IMR-90 (cell line): ENCODE results near the gene CCDC97. TPM values are rescaled to one million over a fixed set of nuclear protein-coding genes. Genes with fewer than 3 reads are reported as not detected.

Source experiments
- ATAC-seq: fragments of 200-7000 bp; cut with Tn5 transposase; 2 replicates; pipeline ENCODE4 v1.9.1; 2020; ENCODE audit warnings: low read depth, mild to moderate bottlenecking, moderate library complexity
- BruUV-seq: library from RNA; stranded (reverse); fragments of 400-500 nt; replicated peaks from 2 replicates; lab custom pipeline; 2021; lab: Mats Ljungman, UMichigan
- CTCF ChIA-PET: fragments of 300-600 bp; formaldehyde crosslinking; extraction: SDS; loops from one replicate; lab custom pipeline; 2021; ENCODE audit warnings: antibody characterized with exemption; lab: Yijun Ruan, JAX
- POLR2A ChIA-PET: fragments of 300-600 bp; sonication (Branson Sonifier 250); formaldehyde crosslinking; loops from one replicate; lab custom pipeline; 2022; ENCODE audit warnings: antibody characterized with exemption; ENCODE audit not compliant: unreplicated experiment; lab: Charles Lee
- DNase-seq: peaks from one replicate; pipeline ENCODE4 v3.0.0; 2013
- H2AFZ ChIP-seq: replicated peaks from 2 replicates; pipeline ENCODE3; 2013; ENCODE audit warnings: low read length, mild to moderate bottlenecking; ENCODE audit not compliant: poor library complexity
- H2AK5ac ChIP-seq: 2 replicates; pipeline ENCODE4 v1.6.1; 2013; ENCODE audit warnings: low read depth, low read length, inconsistent platforms
- H2AK9ac ChIP-seq: replicated peaks from 2 replicates; pipeline ENCODE3; 2013; ENCODE audit warnings: mild to moderate bottlenecking, low read depth, low read length, moderate library complexity; ENCODE audit not compliant: poor library complexity
- H2BK120ac ChIP-seq: 2 replicates; pipeline ENCODE4 v1.6.1; 2013; ENCODE audit warnings: low read depth, low read length, inconsistent platforms
- H2BK15ac ChIP-seq: 3 replicates; pipeline ENCODE4 v1.6.1; 2013; ENCODE audit warnings: low read depth, low read length, inconsistent platforms
- H2BK20ac ChIP-seq: 2 replicates; pipeline ENCODE4 v1.6.1; 2013; ENCODE audit warnings: low read depth, mild to moderate bottlenecking, inconsistent platforms, low read length, moderate library complexity
- H2BK5ac ChIP-seq: 2 replicates; pipeline ENCODE4 v1.6.1; 2013; ENCODE audit warnings: mild to moderate bottlenecking, low read depth, low read length, inconsistent platforms; ENCODE audit not compliant: poor library complexity, severe bottlenecking
- H3K14ac ChIP-seq: replicated peaks from 2 replicates; pipeline ENCODE4 v1.6.1; 2013; ENCODE audit warnings: low read depth, low read length, inconsistent platforms
- H3K18ac ChIP-seq: 2 replicates; pipeline ENCODE4 v1.6.1; 2013; ENCODE audit warnings: low read depth, low read length, control low read depth
- H3K23ac ChIP-seq: 2 replicates; pipeline ENCODE4 v1.6.1; 2013; ENCODE audit warnings: low read depth, low read length, inconsistent platforms
- H3K27ac ChIP-seq: 2 replicates; pipeline ENCODE4 v1.5.1; 2013; ENCODE audit warnings: mild to moderate bottlenecking, control low read depth, low read length; ENCODE audit not compliant: insufficient read depth
- H3K27me3 ChIP-seq: 2 replicates; pipeline ENCODE4 v1.6.1; 2013; ENCODE audit warnings: low read length; ENCODE audit not compliant: control insufficient read depth, insufficient read depth
- H3K36me3 ChIP-seq: 2 replicates; pipeline ENCODE4 v1.6.1; 2013; ENCODE audit warnings: low read length, mixed read lengths; ENCODE audit not compliant: control insufficient read depth, insufficient read depth
- H3K4ac ChIP-seq: 2 replicates; pipeline ENCODE4 v1.6.1; 2013; ENCODE audit warnings: low read depth, low read length, inconsistent platforms
- H3K4me1 ChIP-seq: 2 replicates; pipeline ENCODE4 v1.6.1; 2013; ENCODE audit warnings: low read length, mixed read lengths; ENCODE audit not compliant: control insufficient read depth, insufficient read depth
- H3K4me2 ChIP-seq: 2 replicates; pipeline ENCODE4 v1.6.1; 2013; ENCODE audit warnings: low read depth, mild to moderate bottlenecking, control low read depth, low read length, moderate library complexity
- H3K4me3 ChIP-seq: 2 replicates; pipeline ENCODE4 v1.5.1; 2013; ENCODE audit warnings: low read depth, mild to moderate bottlenecking, control low read depth, low read length, moderate library complexity; ENCODE audit not compliant: insufficient read depth
- H3K56ac ChIP-seq: 2 replicates; pipeline ENCODE4 v1.6.1; 2013; ENCODE audit warnings: low read length, inconsistent platforms; ENCODE audit not compliant: insufficient read depth; ENCODE audit errors: extremely low read depth
- H3K79me1 ChIP-seq, 2 experiments: 2 replicates each; pipeline ENCODE4 v1.6.1; 2013; ENCODE audit warnings: low read length in 2 of 2, inconsistent platforms in 1 of 2, low read depth in 1 of 2
- H3K9ac ChIP-seq: 2 replicates; pipeline ENCODE4 v1.6.1; 2013; ENCODE audit warnings: low read depth, low read length, control low read depth
- H3K9me1 ChIP-seq: 2 replicates; pipeline ENCODE4 v1.6.1; 2013; ENCODE audit warnings: low read length, inconsistent platforms; ENCODE audit not compliant: insufficient read depth
- H3K9me3 ChIP-seq: 2 replicates; pipeline ENCODE4 v1.6.1; 2013; ENCODE audit warnings: low read length; ENCODE audit not compliant: control insufficient read depth, insufficient read depth
- H4K20me1 ChIP-seq: 2 replicates; pipeline ENCODE4 v1.6.1; 2013; ENCODE audit warnings: low read length, inconsistent platforms; ENCODE audit not compliant: insufficient read depth
- H4K5ac ChIP-seq: 2 replicates; pipeline ENCODE4 v1.6.1; 2013; ENCODE audit warnings: mild to moderate bottlenecking, low read depth, low read length, control low read depth
- H4K8ac ChIP-seq, 2 experiments: 2 replicates each; pipeline ENCODE4 v1.6.1; 2013; ENCODE audit warnings: low read depth in 2 of 2, low read length in 2 of 2, control low read depth in 1 of 2, inconsistent platforms in 1 of 2
- H4K91ac ChIP-seq: 2 replicates; pipeline ENCODE4 v1.6.1; 2013; ENCODE audit warnings: low read depth, low read length, inconsistent platforms; ENCODE audit not compliant: insufficient read depth
- CEBPB ChIP-seq: IDR thresholded peaks from 2 replicates; pipeline ENCODE4 v1.6.1; 2012; ENCODE audit warnings: low read depth, low read length, improper control_type of control experiment
- CTCF ChIP-seq: conservative IDR thresholded peaks from 2 replicates; pipeline ENCODE4 v1.5.1; 2012; ENCODE audit warnings: mild to moderate bottlenecking, low read depth, low read length, improper control_type of control experiment
- ELK1 ChIP-seq: fragments of 150-350 bp; IDR thresholded peaks from 2 replicates; pipeline ENCODE4 v1.6.1; 2016; ENCODE audit warnings: low read depth, mild to moderate bottlenecking, low read length, moderate library complexity, borderline replicate concordance
- MAFK ChIP-seq: IDR thresholded peaks from 2 replicates; pipeline ENCODE4 v1.6.1; 2012; ENCODE audit warnings: low read depth, low read length, improper control_type of control experiment
- MAZ ChIP-seq: IDR thresholded peaks from 2 replicates; pipeline ENCODE4 v1.6.1; 2012; ENCODE audit warnings: low read depth, mild to moderate bottlenecking, low read length, improper control_type of control experiment, moderate library complexity, borderline replicate concordance
- MXI1 ChIP-seq: IDR thresholded peaks from 2 replicates; pipeline ENCODE4 v1.6.1; 2012; ENCODE audit warnings: low read depth, mild to moderate bottlenecking, low read length, moderate library complexity, borderline replicate concordance
- NFE2L2 ChIP-seq: fragments of 150-350 bp; IDR thresholded peaks from 2 replicates; pipeline ENCODE4 v1.6.1; 2016; ENCODE audit warnings: low read depth, mild to moderate bottlenecking, low read length
- SMC3 ChIP-seq: fragments of 150-350 bp; IDR thresholded peaks from 2 replicates; pipeline ENCODE4 v1.6.1; 2016; ENCODE audit warnings: low read depth, mild to moderate bottlenecking, antibody characterized with exemption, low read length, moderate library complexity
- USF2 ChIP-seq: fragments of 150-350 bp; IDR thresholded peaks from 2 replicates; pipeline ENCODE4 v1.6.1; 2017; ENCODE audit warnings: mild to moderate bottlenecking, antibody characterized with exemption, low read length, low read depth
- WGBS, 2 experiments: methylation state at CpG; one replicate each; pipeline versions ENCODE4 v1.1.5 to v1.1.7; 2013; ENCODE audit warnings: missing lambda C conversion rate in 2 of 2; ENCODE audit not compliant: insufficient read length in 1 of 2; ENCODE audit errors: extremely low coverage in 2 of 2; 5-methylcytosine and 5-hydroxymethylcytosine counted together
- dilution Hi-C: fragments of 300-500 bp; cut with HindIII; formaldehyde crosslinking; loops from one replicate; pipeline ENCODE4 v1.14.3; 2018; ENCODE audit warnings: low sequenced_read_pairs; ENCODE audit not compliant: unreplicated experiment
- in situ Hi-C: fragments of 300-500 bp; cut with MboI; formaldehyde crosslinking; loops from 3 replicates; pipeline ENCODE4 v1.14.3; 2019; ENCODE audit warnings: low sequenced_read_pairs, inconsistent platforms, mixed read lengths
- intact Hi-C: fragments of 100-400 bp; cut with micrococcal nuclease; formaldehyde crosslinking; loops from 2 replicates; pipeline ENCODE4 v1.10.0; 2022
- polyA plus RNA-seq, 3 experiments: library from polyadenylated mRNA; depleted of rRNA; stranded (reverse); fragments of >200 nt; gene quantifications; 2 replicates each; pipeline ENCODE4 v1.2.3, GENCODE V29; 2012; ENCODE audit warnings: low replicate concordance in 1 of 3
- total RNA-seq: library from RNA; depleted of rRNA; stranded (reverse); fragments of >200 nt; gene quantifications from 2 replicates; pipeline ENCODE4 v1.2.3, GENCODE V29; 2012

CCDC97 gene
- total and polyA plus RNA-seq, 2 of the 4 experiments (the other 2 are of a cell fraction) = 4.1 to 11.0 TPM

GRCh38 chr19:41341669-41342490 lies 31.9 kb downstream of the CCDC97 start (continued):
- no peak for TF ChIP-seq MXI1

GRCh38 chr19:41344162-41344561 lies 34.2 kb downstream of the CCDC97 start:
- Histone ChIP-seq H2AFZ (no peak overlapping the region), H3K79me1 (peaks cover 25 to 61% of the 10 kb centered on the region in 2 experiments), H3K9me1 (no peaks in the 10 kb centered on the region; the same call in 1 of the 2 replicates), H4K8ac (no peak overlapping the region), H4K5ac (no peak overlapping the region), H3K14ac (no peak overlapping the region), H3K27me3 (no peaks in the 10 kb centered on the region), H3K36me3 (peaks cover 46% of the 10 kb centered on the region), H2AK5ac (no peak overlapping the region), H4K91ac (no peak overlapping the region), H4K20me1 (peaks cover 46% of the 10 kb centered on the region), H3K4ac (no peak overlapping the region), H2BK120ac (no peak overlapping the region), H3K18ac (no peak overlapping the region), H3K27ac (no peak overlapping the region), H3K4me2 (no peak overlapping the region), H3K9ac (no peak overlapping the region), H2BK15ac (no peak overlapping the region), H3K23ac (no peak overlapping the region), H3K4me1 (no peaks in the 10 kb centered on the region), H2BK20ac (no peak overlapping the region), H3K9me3 (no peaks in the 10 kb centered on the region), H2BK5ac (no peak overlapping the region), H2AK9ac (no peak overlapping the region), H3K4me3 (no peak overlapping the region), H3K56ac (no peak overlapping the region)
- CTCF ChIA-PET = no interaction called here
- ATAC-seq (no peak), DNase-seq (no peak)
- in situ Hi-C loops = no loop called here
- dilution Hi-C loops = no loop called here
- TF ChIP-seq MAZ (no peak), NFE2L2 (no peak), MAFK (no peak), CTCF (no peak), CEBPB (no peak), ELK1 (no peak), USF2 (no peak), SMC3 (no peak), MXI1 (no peak)
- intact Hi-C loops = no loop called here
- no CpG with 5 or more reads among the region's 2 CpGs for WGBS, 2 experiments
- BruUV-seq = no TSS peak
- POLR2A ChIA-PET = no interaction called here
